GM21825 (cell line): Measurements from ENCODE around the gene C22orf39.

Experiments
- ATAC-seq: cut with Tn5 transposase; IDR thresholded peaks from one replicate; pipeline ENCODE4 v1.9.1; 2021; ENCODE audit warnings: mild to moderate bottlenecking, moderate library complexity; ENCODE audit not compliant: unreplicated experiment

C22orf39 gene

GRCh38 chr22:19404676-19405075 lies 42.8 kb downstream of the C22orf39 start:
- ATAC-seq: no peak

GRCh38 chr22:19402642-19403191 lies 44.8 kb downstream of the C22orf39 start:
- ATAC-seq: no peak

- ATAC-seq: no peak
Measured at GRCh38 chr22:19401483-19401882, 46.0 kb downstream of the C22orf39 start.

- ATAC-seq: no peak
Measured at GRCh38 chr22:19400881-19401280, 46.6 kb downstream of the C22orf39 start.

- no peak for ATAC-seq
Measured at GRCh38 chr22:19398652-19399051, 48.9 kb downstream of the C22orf39 start.

GRCh38 chr22:19398206-19398605 lies 49.3 kb downstream of the C22orf39 start:
- no peak for ATAC-seq

- no peak for ATAC-seq
Measured at GRCh38 chr22:19397734-19398104, 49.8 kb downstream of the C22orf39 start.

- no peak for ATAC-seq
Measured at GRCh38 chr22:19396934-19397733, 50.4 kb downstream of the C22orf39 start.

- no peak for ATAC-seq
Measured at GRCh38 chr22:19396561-19396933, 51.0 kb downstream of the C22orf39 start.

- no peak for ATAC-seq
Measured at GRCh38 chr22:19395276-19395675, 52.2 kb downstream of the C22orf39 start.

- no peak for ATAC-seq
Measured at GRCh38 chr22:19394274-19395050, 53.0 kb downstream of the C22orf39 start.

GRCh38 chr22:19393704-19394103 lies 53.8 kb downstream of the C22orf39 start:
- no peak for ATAC-seq
